HG02943 (cell line): Measurements from ENCODE around the gene CKAP4.
"Not testable (repeated sequence)": the region's sequence is repeated elsewhere in the genome, so short reads cannot be mapped to it uniquely, and the experiment has no call there.

Source experiments
- ATAC-seq: cut with Tn5 transposase; IDR thresholded peaks from one replicate; pipeline ENCODE4 v1.9.1; 2021; ENCODE audit warnings: mild to moderate bottlenecking, low read depth, moderate library complexity; ENCODE audit not compliant: unreplicated experiment

The CKAP4 gene

DNA sequence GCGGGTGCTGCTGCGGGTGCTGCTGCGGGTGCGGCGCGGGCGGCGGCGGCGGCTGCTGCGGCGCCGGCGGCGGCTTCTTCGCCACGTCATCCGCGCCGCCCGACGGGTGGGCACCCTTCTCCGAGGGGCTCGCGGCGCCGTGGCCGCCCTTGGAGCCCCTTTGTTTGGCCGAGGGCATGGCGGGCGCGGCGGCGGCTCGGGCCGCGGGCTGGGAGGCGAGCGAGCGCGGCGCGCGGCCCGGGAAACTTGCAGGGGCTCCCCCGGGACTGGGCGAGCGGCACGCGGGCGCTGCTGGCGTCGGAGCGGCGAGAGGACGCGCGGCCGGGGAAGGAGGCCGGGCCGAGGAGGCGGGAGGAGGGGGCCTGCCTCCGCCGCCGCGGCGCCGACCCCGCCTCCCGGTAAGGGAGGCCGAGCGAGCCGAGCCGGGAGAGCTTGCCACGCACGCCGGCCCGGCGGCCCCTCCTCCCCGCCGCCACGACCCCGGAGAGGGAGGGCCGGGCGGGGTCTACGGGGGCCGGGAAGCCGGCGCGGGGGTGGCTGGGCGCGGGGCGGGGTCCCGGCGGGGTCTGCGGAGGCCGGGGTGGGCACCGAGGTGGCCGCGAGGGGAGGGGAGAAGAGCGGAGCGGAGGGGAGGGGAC lies at the start of gene CKAP4:
CKAP4 (minus strand) TSS at position 347 of the 638 bp plus-strand sequence; CDS start at position 178, 169 bp downstream.
- peak; percentile 47 for ATAC-seq

DNA sequence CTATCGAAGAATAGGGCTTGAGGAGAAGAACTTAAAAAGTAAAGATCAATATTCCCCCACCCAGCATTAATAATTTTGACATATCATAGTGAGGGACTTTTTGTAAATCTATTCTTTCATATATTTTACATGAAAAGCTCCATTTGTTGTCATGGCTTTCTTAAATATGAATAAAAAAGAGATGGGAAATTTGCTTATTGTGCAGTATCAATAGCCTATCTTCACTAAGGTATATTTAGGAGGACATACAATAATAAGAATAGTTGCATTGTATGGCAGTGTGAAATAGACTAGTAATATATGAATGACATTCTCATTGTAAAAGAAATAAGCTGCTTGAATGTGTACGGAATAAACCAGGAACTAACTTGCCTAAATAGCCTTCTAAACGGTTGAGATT lies 49.3 kb upstream of the CKAP4 start:
- no peak for ATAC-seq

- no peak for ATAC-seq
These were observed 48.5 kb upstream of the CKAP4 start for GRCh38 chr12:106296179-106296877.

- ATAC-seq, result no peak
These were observed 44.5 kb upstream of the CKAP4 start for GRCh38 chr12:106292339-106292738.

- ATAC-seq, result no peak
These were observed 43.5 kb upstream of the CKAP4 start for GRCh38 chr12:106291342-106291741.

GRCh38 chr12:106290666-106291065 lies 42.8 kb upstream of the CKAP4 start:
- ATAC-seq, result no peak

DNA sequence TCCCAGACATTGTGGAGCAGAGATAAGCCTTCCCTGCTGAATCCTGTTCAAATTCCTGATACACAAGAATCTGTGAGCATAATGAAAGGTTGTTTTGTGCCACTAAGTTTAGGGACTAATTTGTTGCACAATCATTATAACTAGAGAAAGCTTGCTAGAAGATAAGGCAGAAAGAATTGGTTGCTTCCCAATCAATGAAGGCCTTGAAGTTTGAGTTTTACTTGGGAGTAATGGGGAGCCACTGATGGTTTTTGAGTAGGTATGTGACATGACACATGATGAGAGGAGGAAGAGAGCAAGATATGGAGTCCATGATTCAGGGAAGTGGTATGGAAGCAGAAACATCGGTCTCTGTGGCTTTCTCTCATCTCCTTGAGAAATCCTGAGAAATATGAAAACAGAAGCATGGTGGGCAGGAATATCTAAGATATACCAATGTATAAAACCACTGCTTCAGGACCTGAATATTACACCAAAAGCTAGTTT lies 41.4 kb upstream of the CKAP4 start:
- no peak for ATAC-seq

DNA sequence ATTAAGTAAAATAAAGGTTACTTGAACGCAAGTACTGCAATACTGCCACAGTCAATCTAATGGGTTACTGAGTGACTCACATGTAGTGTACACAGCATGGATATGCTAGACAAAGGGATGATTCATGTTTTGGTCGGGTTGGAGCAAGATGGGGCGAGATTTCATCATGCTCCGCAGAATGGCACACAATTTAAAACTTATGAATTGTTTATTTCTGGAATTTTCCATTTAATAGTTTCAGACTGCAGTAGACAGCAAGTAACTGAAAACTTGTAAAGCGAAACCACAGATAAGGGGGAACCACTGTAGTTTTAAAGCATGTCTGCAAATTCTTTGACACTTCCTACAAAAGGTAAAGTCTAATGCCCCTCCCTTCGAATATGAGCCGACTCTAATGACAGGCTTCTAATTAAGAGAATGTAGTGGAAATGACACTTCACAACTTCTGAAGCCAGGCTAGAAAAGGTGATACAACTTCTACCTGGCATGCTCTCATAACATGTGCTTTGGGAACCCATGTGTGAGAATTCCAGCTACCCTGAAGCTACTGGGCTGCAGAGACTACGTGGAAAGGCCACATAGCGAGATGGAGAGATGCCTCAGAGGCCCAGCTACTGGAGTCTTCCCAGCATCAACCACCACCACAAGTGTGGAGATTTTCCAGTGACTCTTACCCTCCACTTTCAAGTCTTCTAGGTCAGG lies 40.8 kb upstream of the CKAP4 start:
- no peak for ATAC-seq

- ATAC-seq, result no peak
These were observed 40.3 kb upstream of the CKAP4 start for GRCh38 chr12:106288101-106288493.

- ATAC-seq, result no peak
These were observed 39.5 kb upstream of the CKAP4 start for GRCh38 chr12:106287364-106287763.

GRCh38 chr12:106286576-106287162 lies 38.8 kb upstream of the CKAP4 start:
- ATAC-seq, result not testable (repeated sequence)

DNA sequence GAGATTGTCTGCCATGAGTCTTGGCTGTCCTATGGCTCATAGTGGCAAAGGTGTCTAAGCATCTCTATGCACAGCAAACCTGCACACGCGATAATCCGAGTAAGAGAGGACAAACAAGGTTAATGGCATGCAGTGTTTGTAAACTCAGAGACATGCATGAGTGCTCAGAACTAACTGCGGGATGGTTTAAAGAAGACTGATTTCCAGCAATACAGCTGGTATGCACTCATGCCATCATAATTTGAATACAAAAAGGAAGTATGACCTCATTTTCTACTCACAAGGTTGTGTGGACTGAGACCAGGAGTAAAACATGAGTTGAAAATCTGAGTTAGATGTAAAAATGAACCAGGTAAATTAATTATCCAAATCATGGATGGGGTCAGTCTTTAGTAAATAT lies 38.2 kb upstream of the CKAP4 start:
- no peak for ATAC-seq

GRCh38 chr12:106284358-106285105 lies 36.7 kb upstream of the CKAP4 start:
- no peak for ATAC-seq

GRCh38 chr12:106282457-106283097 lies 34.8 kb upstream of the CKAP4 start:
- ATAC-seq, result no peak

DNA sequence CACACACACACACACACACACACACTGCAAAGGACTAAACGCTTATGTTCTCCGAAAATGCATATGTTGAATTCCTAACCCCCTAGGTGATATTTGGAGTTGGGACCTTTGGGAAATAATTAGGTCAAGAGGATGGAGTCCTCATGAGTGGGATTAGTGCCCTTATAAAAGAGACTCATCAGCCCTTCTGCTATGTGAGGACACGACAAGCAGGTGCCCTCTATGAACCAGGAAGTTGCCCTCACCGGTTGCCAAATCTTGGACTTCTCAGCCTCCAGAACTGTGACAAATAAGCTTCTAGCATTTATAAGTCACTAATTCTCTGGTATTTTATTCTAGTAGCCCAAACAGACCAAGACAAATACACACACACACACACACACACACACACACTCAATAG lies 34.0 kb upstream of the CKAP4 start:
- no peak for ATAC-seq

DNA sequence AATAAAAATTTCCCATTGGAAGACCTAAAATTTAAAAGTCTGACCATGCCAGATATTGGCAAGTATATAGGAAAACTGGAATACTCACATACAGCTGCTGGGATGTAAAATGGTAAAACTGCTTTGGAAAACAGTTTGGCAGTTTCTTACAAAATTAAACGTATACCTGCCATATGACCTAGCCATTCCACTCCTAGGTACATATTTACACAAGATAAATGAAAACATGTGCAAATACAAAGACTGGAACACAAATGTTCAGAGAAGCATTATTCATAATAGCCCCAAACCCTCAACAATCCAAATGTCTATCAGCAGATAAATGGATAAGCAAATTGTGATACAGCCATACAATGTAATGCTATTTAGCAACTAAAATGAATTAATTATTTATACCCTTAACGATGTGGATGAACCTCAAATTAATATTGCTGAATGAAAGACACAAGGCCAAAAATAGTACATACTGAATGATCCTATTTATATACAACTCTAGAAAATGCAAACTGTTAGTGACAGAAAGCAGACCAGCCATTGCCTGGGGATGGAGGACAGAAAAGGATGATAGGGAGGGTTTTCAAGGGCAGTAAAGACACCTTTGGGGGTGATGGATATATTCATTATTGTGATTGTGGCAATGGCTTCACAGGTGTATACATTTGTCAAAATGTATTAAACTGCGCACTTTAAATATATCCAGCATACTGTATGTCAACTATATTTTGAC lies 33.4 kb upstream of the CKAP4 start:
- ATAC-seq, result no peak

DNA sequence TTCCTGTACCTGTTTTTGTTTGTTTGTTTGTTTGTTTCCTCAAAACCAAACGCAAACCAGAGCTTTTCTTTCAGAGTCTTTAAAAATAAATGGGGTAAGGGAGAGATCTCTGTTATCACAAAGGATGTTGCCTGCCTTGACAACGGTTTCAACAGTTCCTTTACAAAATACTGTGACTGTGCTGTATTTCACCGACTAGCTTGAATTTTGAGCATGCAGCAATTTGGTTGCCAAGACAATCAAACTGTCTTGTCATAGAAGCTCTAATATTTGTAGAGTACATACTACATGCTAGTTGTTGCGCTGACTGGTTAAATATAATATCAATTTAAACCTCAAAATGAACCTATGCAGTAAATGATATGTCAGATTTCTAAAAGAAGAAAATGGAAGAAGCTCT lies 32.3 kb upstream of the CKAP4 start:
- no peak for ATAC-seq

DNA sequence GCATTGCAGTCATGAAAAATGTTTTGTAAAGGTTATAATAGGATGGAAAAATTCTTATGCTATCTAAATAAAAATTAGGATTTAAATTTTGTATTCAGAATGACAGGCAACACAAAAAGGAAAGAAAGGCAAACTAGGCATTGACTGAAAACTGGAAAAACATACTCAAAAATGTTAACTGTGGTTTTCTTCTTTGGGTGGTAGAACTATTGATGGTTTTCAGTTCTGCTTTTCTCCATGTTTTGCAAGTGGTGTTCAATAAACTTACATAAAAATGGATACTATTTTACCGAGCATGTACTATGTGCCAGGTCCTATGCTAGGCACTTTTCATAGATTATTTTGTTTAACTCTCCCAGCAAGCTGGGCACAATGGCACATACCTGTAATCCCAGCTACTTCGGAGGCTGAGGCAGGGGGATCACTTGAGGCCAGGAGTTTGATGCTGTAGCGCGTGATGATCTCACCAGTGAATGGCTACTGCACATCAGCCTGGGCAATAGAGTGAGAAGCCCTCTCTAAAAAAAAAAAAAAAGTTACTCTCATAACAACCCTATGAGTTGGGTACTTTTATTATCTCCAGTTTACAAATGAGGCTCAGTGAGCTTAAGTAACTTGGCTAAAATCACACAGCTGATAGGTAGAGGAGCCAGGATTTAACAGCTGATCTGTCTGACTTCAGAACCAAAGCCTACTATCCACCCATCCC lies 28.4 kb upstream of the CKAP4 start:
- peak; percentile 66 for ATAC-seq

DNA sequence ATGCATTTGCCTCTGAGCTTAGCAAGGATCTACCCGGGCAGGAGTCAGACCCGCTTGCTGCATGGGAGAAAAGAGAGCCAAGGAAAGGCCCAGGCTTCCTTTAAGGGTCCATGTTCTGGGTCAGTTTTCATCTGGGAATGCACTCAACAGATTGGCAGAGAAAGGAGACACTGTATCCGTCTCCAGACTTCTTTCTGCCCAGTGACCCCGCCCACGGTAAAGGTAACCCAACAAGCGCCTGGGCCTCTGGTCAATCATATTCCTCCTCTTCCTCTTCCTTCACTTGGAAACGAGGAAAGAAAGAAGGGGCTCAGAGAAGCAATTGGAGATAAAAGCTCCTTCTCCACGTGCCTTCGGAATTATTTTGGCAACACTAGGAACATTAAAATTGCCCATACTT lies 27.6 kb upstream of the CKAP4 start:
- ATAC-seq, result no peak
